SIG-M5 treated with dmso at 0.1 percent for 504 hours (cell line): ENCODE data around the gene PNKP.

Experiments
- DNase-seq: peaks from one replicate; lab custom pipeline; 2025; ENCODE audit not compliant: unreplicated experiment; lab: John Stamatoyannopoulos, UW

PNKP gene

DNA sequence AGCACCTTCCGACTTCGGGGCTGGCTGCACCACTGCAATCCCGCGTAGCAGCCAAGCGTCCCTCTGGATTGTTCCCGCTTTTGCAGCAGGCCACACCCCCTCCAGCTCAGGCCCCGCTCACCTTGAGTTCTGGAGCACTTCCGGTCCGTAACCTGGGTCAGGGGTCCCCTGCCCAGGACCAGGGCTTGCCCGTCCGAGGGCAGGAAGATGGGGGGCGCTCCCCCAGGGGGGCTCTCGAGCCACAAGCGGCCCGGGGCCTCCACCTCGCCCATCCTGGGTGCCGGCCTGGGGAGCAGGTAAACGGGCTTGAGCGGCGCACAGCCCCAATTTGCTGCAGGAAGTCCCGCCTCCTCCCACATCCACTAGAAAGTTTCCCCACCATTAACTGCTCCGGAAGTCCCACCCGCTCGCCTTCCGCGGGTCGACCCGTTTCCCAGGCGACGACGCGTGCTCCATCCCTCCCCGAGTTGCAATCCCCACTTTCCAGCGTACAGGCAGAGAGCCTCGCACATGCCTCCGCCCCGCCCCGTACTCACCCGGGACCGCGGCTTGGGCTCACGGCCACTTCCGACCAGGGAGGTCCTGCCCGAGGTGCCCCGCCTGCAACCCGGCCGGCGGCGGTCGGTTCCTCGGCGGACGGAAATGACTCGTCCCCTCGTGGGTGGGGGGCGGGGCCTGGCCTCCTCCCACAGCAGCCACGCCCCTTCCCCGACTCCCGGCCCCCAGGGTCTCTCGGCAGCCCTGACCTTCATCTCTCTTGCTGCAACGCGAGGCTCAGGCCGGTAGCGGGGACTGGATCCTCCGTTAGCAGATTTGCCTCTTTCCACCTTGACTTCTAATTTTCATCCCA, at the start of gene PNKP:
PNKP (minus strand) TSS at position 644 of the 850 bp plus-strand sequence; CDS start at position 272, 372 bp downstream.
- DNase-seq: peak; percentile 90

DNA sequence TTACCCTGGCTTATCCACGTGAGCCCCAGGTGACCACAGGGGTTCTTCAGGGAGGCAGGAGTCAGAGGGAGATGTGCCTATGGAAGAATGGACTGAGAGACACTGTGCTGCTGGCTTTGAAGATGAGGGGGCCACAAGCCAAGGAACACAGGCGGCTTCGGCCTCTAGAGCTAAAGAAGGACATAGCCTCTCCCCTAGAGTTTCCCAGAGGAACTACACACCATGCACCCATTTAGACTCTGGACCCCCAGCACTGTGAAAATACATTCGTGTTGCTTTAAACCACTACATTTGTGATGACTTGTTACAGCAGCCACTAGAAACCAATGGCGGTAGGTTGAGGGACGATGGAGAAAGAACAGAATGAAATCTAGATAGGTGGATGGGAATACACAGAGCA, 47.9 kb upstream of the PNKP start:
- no peak for DNase-seq

DNA sequence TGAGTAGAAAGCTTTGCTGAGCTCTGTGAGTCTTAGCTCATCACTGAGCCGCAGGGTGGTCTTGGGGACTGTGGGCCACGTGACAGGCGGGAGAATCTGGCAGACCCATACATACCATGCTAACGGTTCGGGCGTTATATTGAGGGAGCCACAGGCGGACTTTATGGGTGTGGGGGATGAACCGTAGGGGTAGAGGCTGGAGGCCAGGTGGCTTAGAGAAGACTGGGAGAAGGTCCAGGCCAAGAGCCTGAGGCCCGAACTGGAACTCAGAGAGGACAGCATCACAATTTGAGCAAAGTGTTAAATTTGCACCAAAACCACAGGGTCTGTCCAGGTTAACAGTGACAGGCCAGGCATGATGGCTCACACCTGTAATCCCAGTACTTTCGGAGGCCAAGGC, 46.3 kb upstream of the PNKP start:
- DNase-seq: no peak

DNA sequence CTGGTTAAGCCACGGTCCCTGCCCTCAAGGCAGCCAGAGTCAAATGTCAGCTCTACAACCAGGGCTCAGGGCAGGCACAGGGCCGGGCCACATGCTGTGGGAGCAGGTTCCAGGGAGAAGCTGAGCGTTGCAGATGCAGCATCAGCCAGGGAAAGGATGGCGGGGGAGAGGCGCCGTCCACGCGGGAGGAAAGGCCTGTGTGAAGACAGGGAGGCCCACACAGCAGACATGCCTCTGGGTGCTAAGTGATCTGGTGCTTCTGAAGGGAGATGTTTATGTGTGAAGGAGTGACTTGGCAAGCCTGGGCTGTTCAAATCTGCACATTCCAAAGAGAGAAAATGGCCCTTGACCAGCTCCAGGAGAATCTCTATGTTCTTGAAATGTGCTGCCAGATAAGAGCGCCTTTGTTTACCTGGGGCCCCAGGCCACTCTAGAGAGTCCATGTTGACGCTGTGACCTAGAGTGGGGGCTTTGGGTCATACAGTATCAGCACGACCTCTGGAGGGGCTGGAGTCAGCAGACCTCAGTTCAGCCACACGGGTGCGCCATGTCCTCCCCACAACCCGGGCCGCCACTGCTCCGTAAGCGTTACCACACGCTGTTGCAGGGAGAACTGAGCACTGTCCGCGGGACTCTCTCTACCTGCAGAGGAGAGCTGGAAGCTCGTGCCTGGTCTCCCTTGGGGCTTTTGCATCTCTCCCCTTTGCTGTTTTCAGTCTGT, 45.7 kb upstream of the PNKP start:
- DNase-seq: no peak

DNA sequence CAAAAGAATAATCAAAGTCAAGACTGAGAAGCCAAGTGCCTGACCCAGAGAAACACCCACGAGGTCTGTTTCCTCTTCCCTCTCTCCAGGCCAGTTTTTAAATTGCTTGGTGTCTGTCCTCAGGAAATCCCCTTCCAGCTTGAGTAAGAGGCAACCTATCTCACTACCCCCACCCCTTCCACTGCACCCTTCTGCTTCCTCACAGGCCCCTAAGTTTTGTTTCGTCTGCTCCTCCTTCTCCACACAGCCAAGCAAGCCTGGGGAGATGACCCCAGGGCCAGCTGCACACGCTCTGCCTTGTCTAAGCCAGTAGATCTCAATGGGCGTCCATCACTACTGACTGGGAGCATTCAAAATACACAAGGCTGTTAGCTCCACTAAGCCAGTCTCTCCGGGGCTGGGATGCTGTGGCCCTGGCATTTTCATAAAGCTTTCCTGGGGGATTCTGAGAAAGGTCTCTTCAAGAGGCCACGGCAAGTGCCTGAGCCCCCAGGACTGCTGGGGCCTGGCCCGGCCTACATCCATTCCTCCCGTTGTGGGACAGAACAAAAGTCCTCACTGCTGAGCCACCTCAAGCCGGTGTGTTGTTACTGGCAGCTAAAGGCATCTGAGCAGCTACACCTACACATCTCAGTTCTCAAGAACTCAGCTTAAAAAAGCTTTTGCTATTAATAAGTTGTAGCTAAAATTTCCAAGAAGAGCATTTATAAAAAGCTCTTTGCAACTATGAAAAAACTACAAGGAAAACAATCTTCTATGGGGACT, 44.2 kb upstream of the PNKP start:
- DNase-seq: no peak

- no peak for DNase-seq
Observed at GRCh38 chr19:49910179-49910578, 42.8 kb upstream of the PNKP start.

DNA sequence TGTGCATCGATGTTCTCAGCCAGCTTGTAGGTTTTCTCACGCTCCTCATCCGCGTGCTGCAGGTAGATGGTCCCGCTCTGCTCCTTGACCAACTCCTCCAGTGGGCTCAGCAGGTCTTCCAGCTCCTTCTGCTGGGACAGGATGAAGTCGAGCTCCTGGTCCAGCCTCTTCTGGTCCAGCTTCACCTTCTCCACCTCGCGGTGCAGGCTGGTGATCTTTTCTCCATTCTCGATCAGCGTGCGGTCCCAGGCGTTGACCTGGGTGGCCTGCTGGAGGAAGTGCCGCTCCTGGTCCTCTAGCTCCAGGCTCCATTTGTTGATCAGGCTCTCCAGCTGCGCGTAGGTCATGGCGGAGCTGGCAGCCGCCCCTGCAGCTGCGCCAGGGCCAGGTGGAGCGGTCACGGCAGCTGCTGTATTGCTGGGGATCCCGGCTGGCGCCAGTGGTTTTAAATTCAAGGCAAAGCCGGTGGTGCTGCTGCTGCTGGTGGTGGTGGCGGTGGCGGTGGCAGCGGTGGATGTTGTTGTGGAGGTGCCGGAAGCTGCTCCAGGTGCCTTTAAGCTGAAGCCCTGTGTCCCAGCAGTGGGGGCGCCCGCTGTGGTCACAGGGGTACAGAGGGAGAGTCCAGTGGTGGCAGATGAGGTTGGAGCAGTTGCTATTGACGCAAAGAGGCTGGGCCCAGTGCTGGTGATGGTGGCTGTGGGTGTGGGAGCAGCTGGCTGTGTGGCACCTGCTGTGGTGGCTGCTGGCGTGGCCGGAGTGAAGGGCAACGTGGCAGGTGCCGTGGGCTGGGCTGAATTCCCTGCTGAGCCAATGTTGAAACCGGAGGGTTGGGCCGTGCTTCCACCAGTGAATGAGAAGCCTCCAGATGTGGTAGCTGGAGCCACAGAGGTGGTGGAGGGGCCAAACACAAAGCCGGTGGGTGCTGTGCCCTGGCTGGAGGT, 41.4 kb upstream of the PNKP start:
- DNase-seq: no peak

GRCh38 chr19:49907745-49908446, 40.5 kb upstream of the PNKP start:
- no peak for DNase-seq

DNA sequence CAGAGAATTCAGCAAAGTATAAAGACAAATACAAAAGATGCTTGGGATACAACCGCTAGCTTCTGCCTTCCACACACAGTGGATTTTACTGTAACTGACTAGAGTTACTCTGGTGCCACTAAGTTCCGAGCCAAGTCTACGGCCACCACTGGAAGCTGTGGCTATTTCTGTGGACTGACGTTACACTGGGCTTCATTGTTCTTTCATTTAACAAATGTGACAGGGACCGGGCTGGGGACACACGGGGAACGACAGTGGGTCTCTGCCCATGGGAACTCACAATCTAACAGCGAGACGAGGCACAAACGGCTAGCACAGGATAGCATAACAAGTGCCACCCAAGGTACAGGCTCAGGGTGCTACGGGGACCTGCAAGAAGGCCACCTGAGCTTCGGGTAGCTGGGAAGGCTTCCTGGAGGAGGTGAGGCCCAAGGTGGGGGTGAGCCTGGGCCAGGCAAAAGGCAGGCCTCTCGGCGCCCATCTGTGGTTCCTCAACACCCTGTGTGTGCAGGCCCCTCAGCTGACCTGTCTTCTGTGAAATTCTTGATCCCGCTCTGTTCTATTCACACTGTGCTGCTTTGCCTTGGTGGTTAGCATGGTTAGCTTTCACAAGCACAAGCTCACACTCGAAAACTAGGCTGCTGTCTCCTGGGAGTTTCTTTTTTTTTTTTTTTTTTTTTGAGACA, 39.6 kb upstream of the PNKP start:
- DNase-seq: no peak

GRCh38 chr19:49904136-49904535, 36.8 kb upstream of the PNKP start:
- no peak for DNase-seq

DNA sequence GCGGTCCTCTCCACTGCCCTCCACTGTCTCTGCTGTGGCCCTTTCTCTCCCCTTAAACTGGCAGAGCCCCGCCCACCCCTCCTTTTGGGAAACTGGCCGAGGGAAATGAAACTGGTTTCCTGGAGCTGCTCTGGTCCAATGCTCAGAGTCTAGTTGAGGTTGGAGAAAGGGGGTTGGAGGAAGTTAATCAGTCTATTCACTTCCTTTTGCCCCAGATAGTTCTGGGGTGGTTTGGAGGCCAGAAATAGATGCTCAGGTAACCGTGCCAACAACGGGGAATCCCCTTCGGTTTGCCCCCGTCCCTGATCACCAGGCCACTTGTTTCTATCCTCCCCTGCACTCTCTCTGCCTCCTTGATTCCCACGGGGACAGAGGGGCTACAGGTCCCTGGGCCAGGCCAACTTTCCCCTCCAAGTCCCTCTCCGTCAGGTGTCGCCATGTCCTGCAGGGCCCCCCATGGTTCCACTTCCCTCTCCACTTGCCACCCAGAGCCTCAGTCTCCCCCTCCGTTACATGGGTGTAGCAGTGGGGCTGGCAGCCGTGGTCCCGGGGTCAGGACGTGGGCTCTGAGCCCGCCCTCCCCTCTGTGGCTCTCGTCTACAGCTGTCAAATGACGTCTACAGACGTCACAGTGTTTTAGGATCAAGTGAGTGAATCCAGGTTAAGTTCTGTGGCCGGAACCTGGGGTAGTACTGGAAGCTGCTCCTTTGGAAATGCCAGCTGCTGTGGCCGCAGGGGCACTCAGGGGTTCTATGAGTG, 29.7 kb upstream of the PNKP start, which contains the start of gene IL4I1:
IL4I1 (minus strand) TSS at position 25 of the 759 bp plus-strand sequence. CDS start 727 bp downstream, outside the sequence.
- peak; percentile 88 for DNase-seq

- no peak for DNase-seq
Observed at GRCh38 chr19:49895566-49896297, 28.4 kb upstream of the PNKP start.

GRCh38 chr19:49894879-49895565, 27.6 kb upstream of the PNKP start:
- DNase-seq: no peak

DNA sequence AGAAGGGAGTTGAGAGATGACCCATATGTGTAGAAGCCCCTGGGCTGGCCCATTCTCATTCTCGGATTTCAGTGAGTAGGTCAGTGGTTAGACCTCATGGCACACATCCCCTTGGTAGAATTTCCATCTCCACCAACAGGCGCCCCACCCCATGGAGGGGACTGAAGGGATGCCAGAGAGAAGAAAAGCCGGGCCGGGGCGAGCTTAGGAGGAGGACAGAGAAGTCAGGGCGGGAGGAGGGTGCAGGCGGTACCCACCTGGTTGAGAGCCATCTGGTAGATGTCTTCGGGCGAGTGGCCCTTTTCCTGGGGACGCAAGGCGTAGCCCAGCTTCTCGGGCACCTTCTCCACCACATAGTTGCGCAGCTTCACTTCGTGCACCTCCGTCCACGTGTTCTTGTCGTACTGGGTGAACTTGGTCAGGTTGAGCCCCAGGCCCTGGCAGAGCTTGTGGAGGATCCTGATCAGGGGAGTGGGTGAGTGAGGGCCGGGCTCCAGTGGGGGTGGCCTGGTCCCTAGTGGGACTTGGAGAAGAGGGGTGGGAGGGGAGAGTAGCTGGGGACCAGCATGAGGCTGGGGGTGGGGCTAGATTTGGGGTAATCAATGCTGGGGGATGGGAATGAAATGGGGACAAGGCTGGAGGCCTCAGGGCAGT, 26.8 kb upstream of the PNKP start:
- DNase-seq: no peak

- no peak for DNase-seq
Observed at GRCh38 chr19:49892716-49893115, 25.3 kb upstream of the PNKP start.

DNA sequence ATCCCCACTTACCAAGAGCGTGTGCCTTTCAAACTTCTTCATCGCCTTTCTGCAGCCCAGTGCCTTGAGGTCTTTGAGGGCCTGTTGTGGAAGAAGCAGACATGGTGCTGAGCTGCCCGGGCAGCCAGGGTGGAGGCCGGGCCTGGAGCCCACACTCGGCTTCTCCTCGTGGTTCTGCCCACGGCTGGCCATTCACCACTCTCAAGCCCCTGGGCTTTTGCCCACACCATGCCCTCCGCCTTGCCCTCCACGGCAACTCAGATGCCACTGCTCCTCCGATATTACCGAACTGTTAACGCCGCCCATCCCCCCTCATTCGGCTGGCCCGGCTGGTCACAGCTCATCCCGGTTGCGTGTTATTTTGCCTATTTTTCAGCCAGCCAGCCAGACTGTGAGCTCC, 24.0 kb upstream of the PNKP start:
- no peak for DNase-seq
